Heart left ventricle (tissue), 13 donors: Measurements from ENCODE around the gene PTPRE.

Experiments
- POLR2A ChIP-seq, 2 donors: fragments of 450-650 bp; IDR thresholded peaks; one replicate each; pipeline ENCODE4 v1.6.1; 2017; ENCODE audit warnings: antibody characterized with exemption in 2 of 2, mild to moderate bottlenecking in 2 of 2, moderate library complexity in 2 of 2
- TF ChIP-seq, protein P1 (sequence below), 12 donors: fragments of 200-600 bp; sonication (generic) in 4 of 12; IDR thresholded peaks; one replicate each; pipeline versions ENCODE4 v1.5.0 to v1.8.0; 2018 to 2022; ENCODE audit warnings: antibody characterized with exemption in 12 of 12, mild to moderate bottlenecking in 5 of 12
- donor health status: ischemic (EF 13 %, LVEDD 7.1; RV severe dilation, severe dysfunction).
- donor health status: DM: no; HTN: yes; CAD: no.
- donor health status: DM: no; HTN: no; CAD: no.
- donor health status: ischemic (EF 25% LVEDD 6.9; RV normal size, moderate dysfunction).
- donor health status: ischemic (EF 25% LVEDD 5.7; RV mildly dilated, moderate dysfunction).
- donor health status: ischemic (EF 35%, LVEDD 5.7; RV mildly dilated, moderate dysfunction).
- donor health status: nonischemic (EF 11% LVEDD 7.7; RV severe dilation, severe dysfunction).
- donor health status: DM: yes; HTN: yes; CAD: no.
- donor health status: PGD.
- donor health status: ischemic (EF 29% LVEDD 5.4; RV normal size, mild dysfunction).
- donor health status: nonischemic (EF 23%, LVEDD 6.1; RV moderate dilation, normal function).

GRCh38 chr10:127863231-127863825 lies 43.6 kb upstream of the PTPRE start:
- TF ChIP-seq, protein P1, sequence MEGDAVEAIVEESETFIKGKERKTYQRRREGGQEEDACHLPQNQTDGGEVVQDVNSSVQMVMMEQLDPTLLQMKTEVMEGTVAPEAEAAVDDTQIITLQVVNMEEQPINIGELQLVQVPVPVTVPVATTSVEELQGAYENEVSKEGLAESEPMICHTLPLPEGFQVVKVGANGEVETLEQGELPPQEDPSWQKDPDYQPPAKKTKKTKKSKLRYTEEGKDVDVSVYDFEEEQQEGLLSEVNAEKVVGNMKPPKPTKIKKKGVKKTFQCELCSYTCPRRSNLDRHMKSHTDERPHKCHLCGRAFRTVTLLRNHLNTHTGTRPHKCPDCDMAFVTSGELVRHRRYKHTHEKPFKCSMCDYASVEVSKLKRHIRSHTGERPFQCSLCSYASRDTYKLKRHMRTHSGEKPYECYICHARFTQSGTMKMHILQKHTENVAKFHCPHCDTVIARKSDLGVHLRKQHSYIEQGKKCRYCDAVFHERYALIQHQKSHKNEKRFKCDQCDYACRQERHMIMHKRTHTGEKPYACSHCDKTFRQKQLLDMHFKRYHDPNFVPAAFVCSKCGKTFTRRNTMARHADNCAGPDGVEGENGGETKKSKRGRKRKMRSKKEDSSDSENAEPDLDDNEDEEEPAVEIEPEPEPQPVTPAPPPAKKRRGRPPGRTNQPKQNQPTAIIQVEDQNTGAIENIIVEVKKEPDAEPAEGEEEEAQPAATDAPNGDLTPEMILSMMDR (IDR thresholded peaks at IDR 0.05), result no peak
- no peak for TF ChIP-seq POLR2A (IDR thresholded peaks at IDR 0.05)
